ENCODE results near the gene ATP13A2. TPM values are rescaled to one million over a fixed set of nuclear protein-coding genes. Genes with fewer than 3 reads are reported as not detected.

Gene ATP13A2
- polyA plus RNA-seq, 1 experiment, result 5.6 TPM

DNA sequence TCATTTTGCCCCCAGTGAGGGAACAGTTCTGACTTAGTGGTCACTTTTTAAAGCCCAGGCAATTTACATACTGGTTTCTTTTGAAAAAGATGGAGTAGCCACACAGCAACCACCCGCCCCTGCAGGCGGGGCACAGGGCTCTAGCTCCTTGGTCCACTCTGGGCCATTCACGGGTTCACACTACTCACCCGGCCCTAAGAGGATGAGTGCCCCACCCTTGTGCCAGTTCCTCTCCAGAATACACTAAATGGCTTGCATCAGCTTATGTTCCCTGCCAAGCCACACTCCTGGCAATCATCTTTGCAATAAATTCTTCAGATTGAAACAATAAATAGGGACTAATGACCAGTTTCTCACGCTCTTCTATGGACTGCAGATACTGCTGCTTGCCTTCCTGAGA, 15.7 kb upstream of the ATP13A2 start:
- ChIA-PET CTCF (interaction anchor here (1.8 kb wide), 1 partner anchor 18 kb away, joined by 5 read pairs; no protein-coding TSS in a partner anchor), POLR2A (no interaction called here)
- no peaks in the 10 kb centered on the region for H3K27me3 ChIP-seq (ENCODE audit: control insufficient read depth, insufficient read depth, low read length)
- no peak overlapping the region for H3K27ac ChIP-seq (ENCODE audit: low read depth, low read length)
- H3K9me3 ChIP-seq (ENCODE audit: control insufficient read depth, insufficient read depth, low read length), result no peaks in the 10 kb centered on the region
- no peak for DNase-seq (ENCODE audit: low read depth, low spot score)
- no peak overlapping the region for H3K4me3 ChIP-seq (ENCODE audit: low read depth, low read length)
- TF ChIP-seq, protein P1, sequence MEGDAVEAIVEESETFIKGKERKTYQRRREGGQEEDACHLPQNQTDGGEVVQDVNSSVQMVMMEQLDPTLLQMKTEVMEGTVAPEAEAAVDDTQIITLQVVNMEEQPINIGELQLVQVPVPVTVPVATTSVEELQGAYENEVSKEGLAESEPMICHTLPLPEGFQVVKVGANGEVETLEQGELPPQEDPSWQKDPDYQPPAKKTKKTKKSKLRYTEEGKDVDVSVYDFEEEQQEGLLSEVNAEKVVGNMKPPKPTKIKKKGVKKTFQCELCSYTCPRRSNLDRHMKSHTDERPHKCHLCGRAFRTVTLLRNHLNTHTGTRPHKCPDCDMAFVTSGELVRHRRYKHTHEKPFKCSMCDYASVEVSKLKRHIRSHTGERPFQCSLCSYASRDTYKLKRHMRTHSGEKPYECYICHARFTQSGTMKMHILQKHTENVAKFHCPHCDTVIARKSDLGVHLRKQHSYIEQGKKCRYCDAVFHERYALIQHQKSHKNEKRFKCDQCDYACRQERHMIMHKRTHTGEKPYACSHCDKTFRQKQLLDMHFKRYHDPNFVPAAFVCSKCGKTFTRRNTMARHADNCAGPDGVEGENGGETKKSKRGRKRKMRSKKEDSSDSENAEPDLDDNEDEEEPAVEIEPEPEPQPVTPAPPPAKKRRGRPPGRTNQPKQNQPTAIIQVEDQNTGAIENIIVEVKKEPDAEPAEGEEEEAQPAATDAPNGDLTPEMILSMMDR (IDR thresholded peaks at IDR 0.05; ENCODE audit: low read depth, low read length), result no peak

DNA sequence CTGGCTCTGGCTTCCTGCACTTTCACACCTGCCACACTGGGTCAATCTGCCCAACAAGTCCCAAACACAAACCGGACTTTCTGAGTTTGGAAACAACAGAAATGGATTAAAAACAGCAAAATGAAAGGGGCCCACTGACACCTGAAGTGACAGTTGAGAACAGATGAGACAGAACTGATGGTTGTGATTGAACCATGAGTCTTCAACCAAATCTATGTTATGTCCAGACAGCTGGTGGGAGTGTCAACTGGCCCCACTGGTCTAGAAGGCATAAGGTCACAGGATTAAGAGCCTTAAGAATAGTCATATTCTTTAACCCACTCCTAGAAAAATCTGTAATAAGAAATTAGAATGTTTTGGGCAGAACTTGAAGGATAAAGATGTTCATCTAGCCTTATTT, 13.0 kb upstream of the ATP13A2 start:
- Histone ChIP-seq H3K27ac (ENCODE audit: low read depth, low read length) (no peak overlapping the region), H3K4me3 (ENCODE audit: low read depth, low read length) (no peak overlapping the region), H3K27me3 (ENCODE audit: control insufficient read depth, insufficient read depth, low read length) (no peaks in the 10 kb centered on the region), H3K9me3 (ENCODE audit: control insufficient read depth, insufficient read depth, low read length) (no peaks in the 10 kb centered on the region)
- no peak for DNase-seq (ENCODE audit: low read depth, low spot score)
- CTCF ChIA-PET, result interaction anchor here (0.6 to 1.8 kb wide), 3 partner anchors 21 to 1398 kb away, joined by 3 to 7 read pairs (median 4); no protein-coding TSS in a partner anchor
- TF ChIP-seq, protein P1 (IDR thresholded peaks at IDR 0.05; ENCODE audit: low read depth, low read length), result no peak
- POLR2A ChIA-PET, result interaction anchor here (0.6 kb wide), 1 partner anchor 73 kb away, joined by 3 read pairs; no protein-coding TSS in a partner anchor

DNA sequence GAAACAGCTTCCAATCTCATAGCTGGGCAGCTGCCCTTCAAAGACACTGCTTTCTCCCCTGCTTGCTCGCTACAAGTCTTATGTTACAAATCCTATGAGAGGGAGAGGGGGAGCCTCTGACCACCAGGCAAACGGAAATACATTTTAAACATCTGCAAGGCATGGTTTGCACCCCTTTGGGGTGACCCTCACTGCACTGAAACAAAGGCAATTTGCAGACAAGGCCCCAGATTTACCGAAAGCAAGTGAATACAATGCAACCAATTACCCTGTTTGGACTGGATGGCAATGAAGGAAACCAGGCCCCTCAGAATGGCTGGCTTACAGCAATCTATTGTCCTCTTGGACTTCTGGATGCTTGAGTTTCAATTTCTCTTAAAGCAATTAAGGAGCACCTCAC, 11.8 kb upstream of the ATP13A2 start:
- H3K4me3 ChIP-seq (ENCODE audit: low read depth, low read length), result no peak overlapping the region
- no peaks in the 10 kb centered on the region for H3K27me3 ChIP-seq (ENCODE audit: control insufficient read depth, insufficient read depth, low read length)
- ChIA-PET POLR2A (no interaction called here), CTCF (interaction anchor here (2.2 kb wide), 1 partner anchor 63 kb away, joined by 8 read pairs; no protein-coding TSS in a partner anchor)
- no peak for DNase-seq (ENCODE audit: low read depth, low spot score)
- H3K9me3 ChIP-seq (ENCODE audit: control insufficient read depth, insufficient read depth, low read length), result no peaks in the 10 kb centered on the region
- TF ChIP-seq, protein P1 (IDR thresholded peaks at IDR 0.05; ENCODE audit: low read depth, low read length), result no peak
- H3K27ac ChIP-seq (ENCODE audit: low read depth, low read length), result no peak overlapping the region

DNA sequence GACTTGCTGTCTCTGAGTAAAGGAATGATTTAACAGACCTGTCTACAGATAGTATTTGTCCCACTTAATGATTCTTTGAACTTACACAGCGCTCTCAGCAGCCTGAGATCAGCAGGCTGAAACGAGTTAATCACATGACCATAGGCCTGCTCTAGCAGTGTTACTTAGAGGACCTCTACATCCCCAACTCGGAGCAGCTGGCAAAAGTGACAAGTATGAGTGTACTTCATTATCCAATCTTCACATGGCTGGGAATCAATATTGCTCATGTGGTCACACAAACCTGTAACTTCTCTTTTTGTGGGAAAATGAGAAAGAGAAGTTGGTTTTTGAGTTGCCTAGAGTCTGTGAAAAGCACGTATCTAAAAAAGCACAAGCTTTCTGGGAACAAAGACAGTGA, 11.4 kb upstream of the ATP13A2 start:
- TF ChIP-seq, protein P1 (IDR thresholded peaks at IDR 0.05; ENCODE audit: low read depth, low read length), result no peak
- ChIA-PET CTCF (interaction anchor here (1.1 to 2.2 kb wide), 2 partner anchors 63 to 402 kb away, joined by 3 to 8 read pairs; no protein-coding TSS in a partner anchor), POLR2A (no interaction called here)
- Histone ChIP-seq H3K27ac (ENCODE audit: low read depth, low read length) (no peak overlapping the region), H3K27me3 (ENCODE audit: control insufficient read depth, insufficient read depth, low read length) (no peaks in the 10 kb centered on the region), H3K4me3 (ENCODE audit: low read depth, low read length) (no peak overlapping the region), H3K9me3 (ENCODE audit: control insufficient read depth, insufficient read depth, low read length) (no peaks in the 10 kb centered on the region)
- no peak for DNase-seq (ENCODE audit: low read depth, low spot score)

DNA sequence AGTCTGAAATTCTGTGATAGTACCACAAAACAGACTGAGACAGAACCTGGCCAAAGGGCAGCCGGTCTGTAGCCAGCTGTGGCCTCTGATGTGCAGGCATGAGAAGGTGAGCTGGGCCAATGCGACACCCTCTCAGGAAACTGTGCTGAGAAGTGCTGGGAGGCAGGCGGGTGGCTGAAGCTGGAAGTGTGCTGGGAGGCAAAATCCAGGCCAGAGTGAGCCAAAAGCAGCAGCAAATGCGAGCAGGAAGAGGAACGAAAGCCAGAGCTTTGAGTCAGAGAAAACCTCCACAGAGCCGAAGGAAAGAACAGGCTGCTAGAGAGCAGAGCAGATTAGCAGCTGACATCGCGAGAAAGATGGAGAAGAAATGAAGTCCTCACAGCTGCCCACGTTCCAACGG, 10.2 kb upstream of the ATP13A2 start:
- TF ChIP-seq, protein P1 (IDR thresholded peaks at IDR 0.05; ENCODE audit: low read depth, low read length), result no peak
- H3K9me3 ChIP-seq (ENCODE audit: control insufficient read depth, insufficient read depth, low read length), result no peaks in the 10 kb centered on the region
- POLR2A ChIA-PET, result no interaction called here
- CTCF ChIA-PET, result interaction anchor here (0.8 kb wide), 1 partner anchor 13 kb away, joined by 3 read pairs; no protein-coding TSS in a partner anchor
- no peak for DNase-seq (ENCODE audit: low read depth, low spot score)
- no peaks in the 10 kb centered on the region for H3K27me3 ChIP-seq (ENCODE audit: control insufficient read depth, insufficient read depth, low read length)
- H3K4me3 ChIP-seq (ENCODE audit: low read depth, low read length), result no peak overlapping the region
- H3K27ac ChIP-seq (ENCODE audit: low read depth, low read length), result no peak overlapping the region

Measured in AG04450 (cell line).